Skeletal muscle tissue (tissue), 4 donors: Measurements from ENCODE around the gene MCM6. TPM values are rescaled to one million over a fixed set of nuclear protein-coding genes. Genes with fewer than 3 reads are reported as not detected.
A peak's percentile ranks its signal among the peaks of the same experiment; 100 is the strongest.

Source experiments
- H3K27ac ChIP-seq: one replicate; pipeline ENCODE4 v1.7.0; 2013; ENCODE audit warnings: mild to moderate bottlenecking, low read depth, low read length, inconsistent platforms
- H3K27me3 ChIP-seq, 3 donors: one replicate each; pipeline ENCODE4 v1.7.0; 2013; ENCODE audit warnings: low read length in 3 of 3; ENCODE audit not compliant: control insufficient read depth in 3 of 3, insufficient read depth in 3 of 3
- H3K36me3 ChIP-seq, 3 donors: one replicate each; pipeline ENCODE4 v1.7.0; 2013; ENCODE audit warnings: low read length in 3 of 3; ENCODE audit not compliant: control insufficient read depth in 3 of 3, insufficient read depth in 3 of 3
- H3K4me1 ChIP-seq, 3 donors: one replicate each; pipeline ENCODE4 v1.7.0; 2013; ENCODE audit warnings: low read length in 3 of 3, mild to moderate bottlenecking in 3 of 3; ENCODE audit not compliant: control insufficient read depth in 3 of 3, insufficient read depth in 3 of 3
- H3K4me3 ChIP-seq, 3 donors: one replicate each; pipeline ENCODE4 v1.7.0; 2013; ENCODE audit warnings: low read length in 3 of 3
- H3K9ac ChIP-seq, 3 donors: one replicate each; pipeline ENCODE4 v1.7.0; 2013; ENCODE audit warnings: low read length in 3 of 3, mild to moderate bottlenecking in 3 of 3, moderate library complexity in 2 of 3, low read depth in 1 of 3
- H3K9me3 ChIP-seq, 3 donors: one replicate each; pipeline ENCODE4 v1.7.0; 2013; ENCODE audit warnings: low read length in 3 of 3; ENCODE audit not compliant: control insufficient read depth in 3 of 3
- total RNA-seq: library from RNA; depleted of rRNA; stranded (reverse); fragments of >200 nt; gene quantifications from one replicate; pipeline ENCODE4 v1.2.3, GENCODE V29; 2014
- donor health status: Osteomylitis.

Gene MCM6
- total RNA-seq, 1 donor from 2014 or later, result 11.0 TPM

- Histone ChIP-seq H3K4me1 (peaks cover 0 to 6% (median 4%) of the 10 kb centered on the region in 3 donors), H3K36me3 (peaks cover 8 to 45% (median 42%) of the 10 kb centered on the region in 3 donors)
Observed at GRCh38 chr2:135844301-135844895, 31.8 kb downstream of the MCM6 start.

GRCh38 chr2:135843671-135844070 is 32.6 kb downstream of the MCM6 start:
- H3K4me3 ChIP-seq, result no peak overlapping the region
- H3K9ac ChIP-seq, result no peak overlapping the region
- no peaks in the 10 kb centered on the region for H3K9me3 ChIP-seq
- H3K27me3 ChIP-seq, result no peaks in the 10 kb centered on the region
- peaks cover 8 to 39% (median 37%) of the 10 kb centered on the region in 3 donors for H3K36me3 ChIP-seq
- peaks cover 0 to 6% (median 4%) of the 10 kb centered on the region in 3 donors for H3K4me1 ChIP-seq
- H3K27ac ChIP-seq, result no peak overlapping the region

More at GRCh38 chr2:135844301-135844895, 31.8 kb downstream of the MCM6 start:
- H3K27ac ChIP-seq, result no peak overlapping the region
- H3K27me3 ChIP-seq, result no peaks in the 10 kb centered on the region
- no peaks in the 10 kb centered on the region for H3K9me3 ChIP-seq
- H3K9ac ChIP-seq, result no peak overlapping the region
- H3K4me3 ChIP-seq, result no peak overlapping the region

- peaks cover 0 to 6% (median 4%) of the 10 kb centered on the region in 3 donors for H3K4me1 ChIP-seq
- H3K36me3 ChIP-seq, result peaks cover 8 to 23% (median 22%) of the 10 kb centered on the region in 3 donors
- no peaks in the 10 kb centered on the region for H3K27me3 ChIP-seq
- no peak overlapping the region for H3K9ac ChIP-seq
- peak overlapping the region; percentile 2 for H3K27ac ChIP-seq
- H3K4me3 ChIP-seq, result no peak overlapping the region
- H3K9me3 ChIP-seq, result no peaks in the 10 kb centered on the region
Observed at GRCh38 chr2:135840601-135841000, 35.6 kb downstream of the MCM6 start.

GRCh38 chr2:135839713-135840112 is 36.5 kb downstream of the MCM6 start:
- Histone ChIP-seq H3K36me3 (peaks cover 6 to 15% (median 13%) of the 10 kb centered on the region in 3 donors), H3K27me3 (no peaks in the 10 kb centered on the region), H3K4me1 (peaks cover 0 to 6% (median 4%) of the 10 kb centered on the region in 3 donors), H3K9ac (no peak overlapping the region), H3K4me3 (no peak overlapping the region), H3K9me3 (no peaks in the 10 kb centered on the region), H3K27ac (no peak overlapping the region)

GRCh38 chr2:135838502-135838901 is 37.7 kb downstream of the MCM6 start:
- Histone ChIP-seq H3K36me3 (peaks cover 3 to 8% (median 4%) of the 10 kb centered on the region in 3 donors), H3K27me3 (no peaks in the 10 kb centered on the region)

GRCh38 chr2:135836596-135837270 is 39.5 kb downstream of the MCM6 start, which contains the start of gene LCT:
Gene LCT (minus strand): TSS chr2:135837184. CDS start chr2:135837169, 15 bp downstream.
- H3K9me3 ChIP-seq, result no peaks in the 10 kb centered on the region
- no peak within 1 kb of the TSS for H3K4me3 ChIP-seq
- H3K9ac ChIP-seq, result no peak within 1 kb of the TSS
- H3K27ac ChIP-seq, result no peak within 1 kb of the TSS
- no peaks in the 10 kb centered on the region for H3K27me3 ChIP-seq
- peaks cover 0 to 6% (median 4%) of the 10 kb centered on the region in 3 donors for H3K4me1 ChIP-seq
- no peaks in the 10 kb centered on the region for H3K36me3 ChIP-seq

More at GRCh38 chr2:135838502-135838901, 37.7 kb downstream of the MCM6 start:
- no peak overlapping the region for H3K9ac ChIP-seq
- H3K4me1 ChIP-seq, result peaks cover 0 to 6% (median 4%) of the 10 kb centered on the region in 3 donors
- H3K4me3 ChIP-seq, result no peak overlapping the region
- no peaks in the 10 kb centered on the region for H3K9me3 ChIP-seq
- no peak overlapping the region for H3K27ac ChIP-seq

- Histone ChIP-seq H3K9ac (no peak overlapping the region), H3K9me3 (no peaks in the 10 kb centered on the region), H3K36me3 (no peaks in the 10 kb centered on the region), H3K4me3 (no peak overlapping the region), H3K27me3 (no peaks in the 10 kb centered on the region), H3K4me1 (no peaks in the 10 kb centered on the region), H3K27ac (no peak overlapping the region)
Observed at GRCh38 chr2:135832891-135833290, 43.4 kb downstream of the MCM6 start.

GRCh38 chr2:135831180-135831812 is 44.9 kb downstream of the MCM6 start:
- Histone ChIP-seq H3K9me3 (no peaks in the 10 kb centered on the region), H3K9ac (no peak overlapping the region), H3K27me3 (no peaks in the 10 kb centered on the region), H3K4me3 (no peak overlapping the region), H3K36me3 (no peaks in the 10 kb centered on the region), H3K27ac (no peak overlapping the region), H3K4me1 (no peaks in the 10 kb centered on the region)

- Histone ChIP-seq H3K27ac (no peak overlapping the region), H3K9me3 (no peaks in the 10 kb centered on the region), H3K27me3 (no peaks in the 10 kb centered on the region), H3K4me1 (no peaks in the 10 kb centered on the region), H3K4me3 (no peak overlapping the region), H3K36me3 (no peaks in the 10 kb centered on the region), H3K9ac (no peak overlapping the region)
Observed at GRCh38 chr2:135829378-135830135, 46.7 kb downstream of the MCM6 start.
